ENCODE data around the gene MRRF.
"Not testable (repeated sequence)": the region's sequence is repeated elsewhere in the genome, so short reads cannot be mapped to it uniquely, and the experiment has no call there.

Gene MRRF

DNA sequence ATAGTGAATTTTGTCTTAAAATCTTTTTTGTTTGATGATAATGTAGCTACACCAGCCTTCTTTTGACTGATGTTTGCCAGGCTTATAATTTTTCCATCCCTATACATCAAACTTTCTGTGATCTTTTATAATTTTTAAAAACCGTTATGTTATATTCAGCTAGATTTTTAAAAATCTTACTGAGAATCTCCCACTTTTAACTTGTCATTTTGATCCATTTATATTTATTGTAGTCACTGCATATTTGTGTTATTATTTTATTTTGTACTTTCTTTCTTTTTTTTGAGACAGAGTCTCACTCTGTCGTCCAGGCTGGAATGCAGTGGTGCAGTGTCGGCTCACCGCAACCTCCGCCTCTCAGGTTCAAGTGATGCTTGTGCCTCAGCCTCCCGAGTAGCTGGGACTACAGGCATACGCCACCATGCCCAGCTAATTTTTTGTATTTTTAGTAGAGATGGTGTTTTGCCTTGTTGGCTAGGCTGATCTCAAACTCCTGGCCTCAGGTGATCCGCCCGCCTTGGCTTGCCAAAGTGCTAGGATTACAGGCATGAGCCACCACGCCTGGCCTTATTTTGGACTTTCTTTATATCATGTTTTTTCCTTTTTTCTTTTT, 12.7 kb downstream of the MRRF start:
- DNase-seq, result no peak

GRCh38 chr9:122281368-122281767, 16.7 kb downstream of the MRRF start:
- DNase-seq, result no peak

DNA sequence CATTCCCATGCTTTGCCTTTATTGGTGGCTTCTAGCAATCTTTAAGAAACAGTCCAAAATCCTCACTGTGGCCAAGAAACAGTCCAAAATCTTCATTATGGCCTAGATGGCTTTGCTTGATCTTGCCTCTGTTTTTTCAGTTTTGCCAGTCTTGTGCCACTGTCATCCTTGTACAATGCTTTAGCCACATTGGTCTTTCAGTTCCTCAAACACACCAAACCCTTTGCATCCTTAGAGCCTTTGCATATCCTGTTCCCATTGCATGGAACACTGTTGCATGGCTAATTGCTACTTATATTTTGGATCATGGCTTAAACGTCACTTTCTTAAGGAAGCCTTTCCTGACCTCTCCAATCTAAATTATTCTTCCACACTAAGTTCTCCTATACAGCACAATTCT, 22.1 kb downstream of the MRRF start:
- DNase-seq, result no peak

DNA sequence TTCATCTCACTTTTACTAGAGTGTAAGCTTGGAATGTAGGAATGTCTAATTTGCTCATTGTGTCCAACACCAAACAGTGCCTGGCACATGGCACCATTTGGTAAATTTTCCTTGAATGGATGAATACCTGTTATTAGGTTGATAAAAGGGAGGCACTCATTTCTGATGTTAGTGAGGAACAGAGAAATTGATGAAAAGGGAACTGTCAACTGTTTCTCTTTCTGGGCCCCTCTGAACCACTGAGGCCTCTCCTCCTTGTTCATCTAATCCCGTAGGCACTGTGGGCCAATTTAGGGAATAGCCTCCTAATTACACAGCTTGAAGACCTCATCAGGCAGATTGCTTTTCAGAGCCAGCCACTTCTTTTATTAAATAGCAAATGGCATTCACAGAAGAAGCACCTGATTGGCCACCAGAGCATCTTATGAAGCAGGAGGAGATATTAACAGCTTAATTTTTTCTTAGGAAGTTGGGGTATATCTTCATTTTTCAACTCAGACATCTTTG, 22.6 kb downstream of the MRRF start:
- DNase-seq, result no peak

DNA sequence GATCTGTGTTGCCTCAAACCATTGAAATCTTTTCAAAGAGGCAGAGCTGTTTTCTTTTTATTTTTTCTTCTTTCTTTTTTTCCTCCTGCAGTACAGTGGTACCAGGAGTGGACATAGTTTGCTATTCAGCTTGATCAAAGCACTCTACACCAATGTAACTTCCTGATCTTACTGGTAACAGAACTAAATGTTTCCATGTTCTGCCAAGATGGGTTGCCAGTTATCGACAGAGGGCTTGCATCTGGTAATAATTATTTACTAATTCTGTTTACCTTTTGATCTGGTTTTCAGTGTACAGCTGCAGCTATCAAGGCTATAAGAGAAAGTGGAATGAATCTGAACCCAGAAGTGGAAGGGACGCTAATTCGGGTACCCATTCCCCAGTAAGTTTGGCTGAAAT, 26.8 kb downstream of the MRRF start:
- no peak for DNase-seq

DNA sequence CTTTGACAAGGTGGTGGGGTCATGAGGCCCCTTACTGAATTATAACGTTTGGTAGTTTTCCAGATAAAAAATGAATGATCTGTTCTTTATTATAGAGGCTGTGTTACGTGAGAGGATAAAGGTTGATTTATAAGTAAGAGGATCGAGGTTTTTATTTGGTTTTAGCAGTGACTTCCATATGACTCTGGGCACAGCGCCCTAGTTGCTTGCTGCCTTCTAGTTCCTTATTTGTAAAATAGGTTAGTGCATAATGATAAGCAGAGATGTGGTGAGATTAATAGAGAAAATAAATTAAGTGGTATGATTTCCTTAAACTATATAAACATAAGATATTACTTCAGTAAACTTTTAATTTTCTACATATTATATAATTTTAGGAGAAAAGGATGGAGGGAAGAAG, 29.8 kb downstream of the MRRF start:
- DNase-seq, result no peak

DNA sequence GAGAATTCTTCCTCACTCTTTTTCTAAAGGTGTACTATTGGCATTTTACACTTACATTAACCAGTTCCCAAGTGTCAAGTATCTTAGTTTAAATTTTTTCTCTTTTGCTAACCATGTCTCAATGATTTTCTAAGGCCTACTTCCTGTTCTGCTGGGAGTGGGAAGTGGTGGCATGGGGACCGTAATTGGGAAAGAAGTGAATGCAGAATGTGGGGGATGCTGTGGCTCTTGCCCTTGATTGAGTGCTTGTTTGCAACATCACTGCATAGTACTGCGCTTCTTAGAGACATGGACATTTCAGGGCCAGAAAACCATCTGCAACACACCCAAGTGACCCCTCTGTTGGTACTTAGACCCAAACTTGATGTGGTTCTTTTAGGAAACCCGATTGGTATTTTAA, 32.8 kb downstream of the MRRF start:
- no peak for DNase-seq

- no peak for DNase-seq
These were observed 37.8 kb downstream of the MRRF start for GRCh38 chr9:122302237-122303093.

DNA sequence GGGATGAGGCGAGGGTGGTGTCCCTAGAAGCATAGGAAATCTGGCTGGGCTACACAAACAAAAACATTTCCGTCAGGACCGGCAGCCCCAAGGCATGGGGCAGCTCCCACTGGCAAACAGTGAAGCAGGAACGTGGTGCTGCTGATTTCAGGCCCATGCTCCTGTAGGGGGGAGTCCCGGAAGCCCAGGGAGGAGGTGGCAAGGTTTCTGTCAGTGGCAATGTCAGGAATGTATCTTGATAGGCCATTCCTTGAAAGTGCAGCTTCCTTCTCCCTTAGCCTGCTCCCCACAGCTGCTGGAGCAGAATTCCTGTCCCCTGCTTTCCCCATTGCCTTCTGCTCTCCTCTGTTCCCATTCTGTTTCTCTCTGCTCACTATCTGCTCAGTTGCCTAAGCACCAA, 42.4 kb downstream of the MRRF start:
- no peak for DNase-seq

DNA sequence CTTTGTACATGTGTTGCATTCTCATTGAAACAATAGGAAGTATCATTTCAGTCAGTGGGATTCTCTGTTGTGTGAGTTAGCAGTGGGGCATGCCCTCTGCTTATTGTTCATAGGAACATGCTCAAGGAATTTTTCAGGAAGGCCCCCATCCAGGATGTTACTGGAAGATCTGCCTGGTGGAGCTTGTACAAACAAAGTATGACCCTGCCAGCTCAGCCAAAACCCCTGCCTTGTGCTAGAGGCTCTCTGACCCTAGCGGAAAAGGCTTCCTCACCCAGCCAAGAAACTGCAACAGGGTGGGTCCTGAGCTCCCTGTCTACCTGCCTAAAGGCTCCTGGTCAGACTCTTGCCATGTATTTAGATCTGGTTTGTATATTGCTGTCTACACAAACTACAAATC, 43.2 kb downstream of the MRRF start:
- DNase-seq, result no peak

DNA sequence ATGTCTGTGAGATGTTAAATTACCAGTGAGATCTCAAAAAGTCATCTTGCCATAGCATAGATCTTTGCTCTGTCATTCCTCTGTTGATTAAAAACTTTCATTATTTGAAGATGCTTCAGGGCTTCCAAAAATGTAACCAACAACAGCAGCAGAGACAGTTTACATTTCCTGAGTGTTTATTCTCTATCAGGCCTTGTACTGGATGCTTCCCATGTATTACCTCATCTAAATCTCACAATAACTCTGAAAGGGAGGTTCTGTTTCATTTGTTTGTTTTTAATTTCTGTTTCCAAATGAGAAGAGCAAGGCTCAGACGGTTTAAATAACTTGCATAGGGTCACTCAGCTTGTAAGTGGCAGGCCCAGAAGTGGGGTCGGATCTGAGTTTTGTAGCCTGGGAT, 45.2 kb downstream of the MRRF start:
- no peak for DNase-seq

DNA sequence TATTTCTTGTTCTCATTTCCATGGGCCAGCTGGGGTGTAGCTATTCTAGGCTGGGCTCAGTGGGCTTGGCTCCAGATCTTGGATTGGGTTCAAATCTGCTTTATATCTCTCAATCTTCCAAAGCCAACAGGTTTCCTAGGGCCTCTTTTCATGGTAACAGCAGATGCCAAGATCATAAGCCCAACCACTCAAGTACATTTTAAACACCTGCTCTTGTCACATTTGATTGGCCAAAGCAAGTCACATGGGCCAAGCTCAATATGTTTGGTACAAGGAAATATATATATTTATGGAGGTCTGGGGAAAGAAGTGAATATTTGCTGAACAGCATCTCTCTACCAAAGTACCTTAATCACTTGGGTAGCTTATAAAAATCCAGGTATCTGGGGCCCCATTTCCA, 49.5 kb downstream of the MRRF start:
- DNase-seq, result no peak

DNA sequence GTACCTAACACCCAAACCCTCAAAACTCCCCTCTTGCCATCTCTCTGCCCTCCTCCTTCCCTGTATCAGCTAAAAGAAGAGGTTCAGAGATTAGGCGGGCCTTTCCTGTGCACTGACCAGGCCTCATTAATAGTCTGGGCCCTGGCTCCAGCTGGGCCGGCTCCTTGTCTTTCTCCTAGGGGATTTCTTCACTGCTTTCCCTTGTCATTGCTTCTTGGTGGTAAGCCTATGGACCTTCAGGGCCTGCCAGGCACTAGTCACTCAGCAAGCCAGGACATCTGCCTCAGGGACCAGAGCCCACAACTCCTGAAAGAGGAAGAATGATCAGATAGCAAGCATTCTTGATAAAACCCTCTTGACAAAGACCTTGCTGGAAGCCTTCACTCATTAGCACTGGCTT, 50.9 kb downstream of the MRRF start:
- no peak for DNase-seq

GRCh38 chr9:122318284-122318683, 53.6 kb downstream of the MRRF start:
- no peak for DNase-seq

DNA sequence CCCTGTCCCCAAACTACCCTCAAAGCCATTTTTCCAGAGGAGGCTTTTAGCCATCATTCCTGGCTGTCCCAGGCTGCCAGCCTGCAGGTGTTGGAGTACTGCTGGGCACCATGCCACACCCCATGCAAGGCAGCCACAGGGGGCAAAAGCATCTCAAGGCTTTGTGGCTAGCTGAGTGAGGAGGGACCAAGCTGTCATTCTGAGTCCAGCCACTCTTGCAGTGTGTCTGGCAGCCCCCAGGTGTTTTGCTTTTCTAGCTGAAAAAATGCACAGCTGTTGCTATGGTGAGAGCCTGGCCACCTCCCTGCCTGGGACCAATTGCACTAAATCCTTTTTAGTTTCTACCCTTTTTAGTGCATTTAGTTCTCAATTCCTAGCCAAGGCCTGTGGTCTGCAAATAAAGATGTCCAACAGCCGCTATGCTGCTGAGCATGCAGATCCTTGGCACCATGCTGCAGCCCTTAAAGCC, 55.8 kb downstream of the MRRF start:
- no peak for DNase-seq

- DNase-seq, result no peak
These were observed 57.9 kb downstream of the MRRF start for GRCh38 chr9:122322553-122322952.

DNA sequence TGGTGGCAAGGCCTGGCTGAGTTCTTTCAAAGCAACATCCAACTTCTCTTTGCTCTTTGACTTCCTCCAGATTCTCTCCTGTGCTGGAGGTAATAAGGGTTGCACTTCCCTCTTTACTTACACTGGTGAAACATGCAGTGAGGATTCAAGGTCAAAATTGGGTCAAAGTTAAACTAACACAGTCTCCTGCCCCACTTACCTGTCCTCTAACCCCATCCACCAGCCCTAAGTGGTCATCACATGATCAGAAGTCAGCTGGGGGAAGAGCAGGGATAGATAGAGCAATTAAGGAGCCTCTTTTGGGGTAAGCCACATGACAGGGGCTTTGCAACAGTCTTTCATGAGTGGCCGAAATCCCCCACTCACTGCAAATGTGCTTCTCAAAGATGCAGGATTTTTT, 60.0 kb downstream of the MRRF start:
- not testable (repeated sequence) for DNase-seq

DNA sequence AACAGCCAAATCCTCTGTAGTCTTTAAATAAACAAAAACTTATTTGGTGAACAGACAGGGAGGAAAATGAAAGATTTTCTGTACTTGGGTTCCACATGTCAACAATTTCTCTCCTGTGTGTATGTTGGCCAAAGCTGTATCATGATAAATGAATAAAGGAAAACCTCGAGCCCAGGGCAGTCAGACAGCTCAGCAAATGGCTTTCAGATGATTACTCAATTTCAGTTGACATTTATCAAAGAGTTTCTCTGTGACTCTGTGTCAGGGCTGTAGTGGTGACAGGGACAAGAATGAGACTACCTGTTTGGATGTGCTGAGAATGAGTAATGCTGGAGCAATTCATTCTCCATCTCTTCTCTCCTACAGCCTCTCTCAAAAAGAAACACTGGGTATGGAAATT, 60.4 kb downstream of the MRRF start:
- DNase-seq, result no peak

- no peak for DNase-seq
These were observed 62.5 kb downstream of the MRRF start for GRCh38 chr9:122327175-122327574.

DNA sequence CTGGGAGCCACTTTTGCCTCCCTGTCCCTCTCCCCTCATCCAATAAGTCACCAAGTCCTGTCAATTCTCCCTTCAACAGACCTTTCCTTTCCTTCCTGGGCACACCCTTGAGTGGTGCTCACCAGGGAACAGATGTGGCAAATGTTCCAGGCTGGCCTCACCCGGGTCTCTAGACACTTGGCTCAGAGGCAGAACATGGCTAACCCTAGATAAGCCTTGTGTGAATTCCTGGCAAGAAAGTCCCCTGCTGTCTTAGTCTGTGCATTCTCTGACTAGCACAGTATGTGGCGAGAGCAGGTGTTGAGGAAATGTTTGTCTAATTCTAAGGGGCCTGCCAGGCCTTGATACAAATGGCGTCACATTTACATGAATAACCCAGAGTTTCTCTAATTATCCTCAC, 64.9 kb downstream of the MRRF start:
- no peak for DNase-seq

GRCh38 chr9:122330466-122330865, 65.8 kb downstream of the MRRF start:
- DNase-seq, result not testable (repeated sequence)

- DNase-seq, result no peak
These were observed 66.8 kb downstream of the MRRF start for GRCh38 chr9:122331523-122331927.

DNA sequence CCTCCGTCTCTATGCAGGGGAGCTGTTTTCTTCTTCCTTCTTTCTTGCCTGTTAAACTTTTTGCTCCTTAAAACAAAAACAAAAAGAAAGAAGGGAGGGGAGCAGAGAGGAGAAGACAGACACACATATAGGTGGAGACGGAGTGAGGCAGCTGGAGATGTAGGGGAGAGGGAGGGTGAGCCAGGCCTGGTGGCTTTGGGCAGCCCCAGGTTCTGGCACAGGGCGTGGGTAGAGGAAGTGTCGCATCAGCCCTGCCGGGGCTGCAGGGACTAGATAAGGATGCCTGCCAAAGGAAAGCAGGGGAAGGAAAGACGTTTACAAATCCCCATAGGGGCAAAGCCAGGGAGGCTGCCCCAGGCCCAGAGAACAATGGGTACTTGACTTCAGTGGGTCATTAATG, 67.4 kb downstream of the MRRF start:
- no peak for DNase-seq

DNA sequence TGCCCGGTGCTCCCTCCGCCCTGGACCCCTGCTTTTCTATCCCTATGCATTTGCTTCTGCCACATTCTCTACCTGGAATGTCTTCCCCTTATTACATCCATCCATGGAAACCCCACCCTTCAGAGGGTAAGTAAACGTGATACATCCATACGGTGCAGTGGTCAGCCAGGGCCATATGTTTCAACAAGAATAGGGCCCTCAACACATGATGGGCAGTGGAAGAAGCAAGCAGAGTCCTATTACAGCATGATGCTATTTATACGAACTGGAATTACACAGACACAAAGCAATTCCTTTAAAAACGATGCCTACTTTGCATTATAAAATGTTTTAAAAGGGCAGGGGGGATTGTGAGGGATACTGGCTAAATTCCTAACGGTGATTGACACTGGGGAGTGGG, 68.0 kb downstream of the MRRF start:
- no peak for DNase-seq
